GM23338 (cell line): ENCODE results near the gene RIPK4. TPM values are rescaled to one million over a fixed set of nuclear protein-coding genes. Genes with fewer than 3 reads are reported as not detected.

Source experiments
- ATAC-seq: fragments of 200-7000 bp; cut with Tn5 transposase; 3 replicates; pipeline ENCODE4 v1.9.1; 2020
- DNase-seq: peaks from one replicate; pipeline ENCODE4 v3.0.0-alpha.2; 2015; ENCODE audit warnings: low spot score
- H2AFZ ChIP-seq: fragments of 200-600 bp; sonication (generic); 2 replicates; pipeline ENCODE4 v1.8.0; 2016; ENCODE audit warnings: antibody characterized with exemption, mild to moderate bottlenecking, moderate library complexity
- H3F3A ChIP-seq: fragments of 200-600 bp; sonication (generic); replicated peaks from 2 replicates; pipeline ENCODE4 v1.8.0; 2017; ENCODE audit warnings: antibody characterized with exemption, mixed run types, low read depth
- H3K27ac ChIP-seq: fragments of 200-600 bp; sonication (generic); 2 replicates; pipeline ENCODE4 v1.6.1; 2016; ENCODE audit warnings: low read depth
- H3K27me3 ChIP-seq: fragments of 200-600 bp; sonication (generic); 2 replicates; pipeline ENCODE4 v1.8.0; 2016; ENCODE audit warnings: mild to moderate bottlenecking, mixed run types, moderate library complexity; ENCODE audit not compliant: insufficient read depth
- H3K36me3 ChIP-seq: fragments of 200-600 bp; sonication (generic); 2 replicates; pipeline ENCODE4 v1.8.0; 2016; ENCODE audit warnings: mild to moderate bottlenecking; ENCODE audit not compliant: insufficient read depth
- H3K4me1 ChIP-seq: fragments of 200-600 bp; sonication (generic); 2 replicates; pipeline ENCODE4 v1.8.0; 2016; ENCODE audit warnings: mild to moderate bottlenecking, moderate library complexity; ENCODE audit not compliant: insufficient read depth
- H3K4me2 ChIP-seq: fragments of 200-600 bp; sonication (generic); 2 replicates; pipeline ENCODE4 v1.7.1; 2017; ENCODE audit warnings: mixed run types
- H3K4me3 ChIP-seq: fragments of 200-600 bp; sonication (generic); 2 replicates; pipeline ENCODE4 v1.6.1; 2016; ENCODE audit warnings: mixed run types
- H3K79me2 ChIP-seq: fragments of 200-600 bp; sonication (generic); replicated peaks from 2 replicates; pipeline ENCODE4 v1.8.0; 2017; ENCODE audit warnings: mild to moderate bottlenecking; ENCODE audit not compliant: insufficient read depth
- H3K9me2 ChIP-seq: fragments of 200-600 bp; sonication (generic); 2 replicates; pipeline ENCODE4 v1.8.0; 2017; ENCODE audit not compliant: insufficient read depth
- H4K20me1 ChIP-seq: fragments of 200-600 bp; sonication (generic); replicated peaks from 2 replicates; pipeline ENCODE4 v1.8.0; 2017; ENCODE audit warnings: mild to moderate bottlenecking; ENCODE audit not compliant: insufficient read depth
- H3K27ac Mint-ChIP-seq: 2 replicates; pipeline ENCODE4 v1.8.0; 2020; ENCODE audit warnings: inconsistent platforms, mild to moderate bottlenecking, moderate library complexity, mixed read lengths
- H3K27me3 Mint-ChIP-seq: 3 replicates; pipeline ENCODE4 v1.8.0; 2022; ENCODE audit warnings: low read depth, mild to moderate bottlenecking, moderate library complexity, mixed read lengths, inconsistent platforms; ENCODE audit not compliant: insufficient read depth, poor library complexity
- H3K36me3 Mint-ChIP-seq: 3 replicates; pipeline ENCODE4 v1.8.0; 2021; ENCODE audit warnings: low read depth, mild to moderate bottlenecking, inconsistent platforms, moderate library complexity, mixed read lengths
- H3K4me1 Mint-ChIP-seq: 3 replicates; pipeline ENCODE4 v1.8.0; 2020; ENCODE audit warnings: mild to moderate bottlenecking, inconsistent platforms, mixed read lengths
- H3K4me3 Mint-ChIP-seq: 3 replicates; pipeline ENCODE4 v1.8.0; 2021; ENCODE audit warnings: moderate library complexity, mild to moderate bottlenecking, inconsistent platforms, mixed read lengths
- H3K9me3 Mint-ChIP-seq: 3 replicates; pipeline ENCODE4 v1.8.0; 2020; ENCODE audit warnings: moderate library complexity, mild to moderate bottlenecking, inconsistent platforms, mixed read lengths
- EZH2 ChIP-seq: fragments of 200-600 bp; sonication (generic); IDR thresholded peaks from one replicate; pipeline ENCODE4 v1.8.0; 2017; ENCODE audit warnings: antibody characterized with exemption, mild to moderate bottlenecking, low read depth; ENCODE audit not compliant: unreplicated experiment
- ZNF462 ChIP-seq: fragments of 250-450 bp; sonication (Bioruptor Pico); IDR thresholded peaks from 2 replicates; pipeline ENCODE4 v1.5.0; 2020; ENCODE audit warnings: mild to moderate bottlenecking, moderate library complexity
- polyA plus RNA-seq: library from polyadenylated mRNA; unstranded; fragments of >200 nt; fragmentation: Nextera tagmentation; extraction: Ambion mirVana; gene quantifications from 2 replicates; pipeline ENCODE4 v1.2.1, GENCODE V29; 2016
- total RNA-seq: library from RNA; depleted of rRNA; stranded (reverse); fragments of >200 nt; shearing (Covaris generic); gene quantifications from 2 replicates; pipeline ENCODE4 v1.2.3, GENCODE V29; 2014

Gene RIPK4
- total and polyA plus RNA-seq, 2 experiments from 2014 or later = 2.5 to 9.9 TPM

GRCh38 chr21:41765973-41766882 lies 624 bp downstream of the RIPK4 start:
- H3K27me3 Mint-ChIP-seq = peaks cover 94% of the 10 kb centered on the region
- ATAC-seq = peak; percentile 7
- peaks cover 96% of the 10 kb centered on the region for H3K27me3 ChIP-seq

More at GRCh38 chr21:41765973-41766882, 624 bp downstream of the RIPK4 start:
- 0 out of 3 replicates have a peak, but pooled peaks cover 2% of the 10 kb centered on the region for H3K9me3 Mint-ChIP-seq
- Histone ChIP-seq H3K27ac (no peak overlapping the region), H3F3A (no peaks in the 10 kb centered on the region; the same call in 1 of the 2 replicates), H3K9me2 (no peaks in the 10 kb centered on the region), H3K4me3 (peak overlapping the region; percentile 77), H3K4me1 (peaks cover 57% of the 10 kb centered on the region), H4K20me1 (peaks cover 19% of the 10 kb centered on the region), H3K79me2 (peaks cover 20% of the 10 kb centered on the region), H2AFZ (no peak overlapping the region), H3K36me3 (no peaks in the 10 kb centered on the region; the same call in 1 of the 2 replicates), H3K4me2 (peak overlapping the region; percentile 93)
- H3K36me3 Mint-ChIP-seq = no peaks in the 10 kb centered on the region; the same call in 2 of the 3 replicates
- H3K4me3 Mint-ChIP-seq = peak overlapping the region; percentile 79
- TF ChIP-seq EZH2 = peak; percentile 70
- TF ChIP-seq ZNF462 (CRISPR knock-in tag) = no peak
- peaks cover 69% of the 10 kb centered on the region for H3K4me1 Mint-ChIP-seq
- no peak for DNase-seq
- no peak overlapping the region for H3K27ac Mint-ChIP-seq
